Fibroblast of lung (primary cell): ENCODE results near the gene CEP70. TPM values are rescaled to one million over a fixed set of nuclear protein-coding genes. Genes with fewer than 3 reads are reported as not detected.

Experiments
- DNase-seq, 2 donors: peaks; one replicate each; pipeline versions ENCODE4 v3.0.0 to v3.0.0-alpha.2; 2010; ENCODE audit warnings: low read depth in 2 of 2
- H2AFZ ChIP-seq: 2 replicates; pipeline ENCODE4 v1.5.1; 2012; ENCODE audit warnings: low read length, control low read depth, inconsistent platforms
- H3K27ac ChIP-seq: 2 replicates; pipeline ENCODE4 v1.5.1; 2011; ENCODE audit warnings: low read length, control low read depth; ENCODE audit not compliant: insufficient read depth
- H3K27me3 ChIP-seq: 2 replicates; pipeline ENCODE4 v1.5.1; 2011; ENCODE audit warnings: mild to moderate bottlenecking, low read length; ENCODE audit not compliant: control insufficient read depth, insufficient read depth
- H3K36me3 ChIP-seq: 2 replicates; pipeline ENCODE4 v1.5.1; 2011; ENCODE audit warnings: low read length; ENCODE audit not compliant: control insufficient read depth, insufficient read depth
- H3K4me1 ChIP-seq: 2 replicates; pipeline ENCODE4 v1.5.1; 2011; ENCODE audit warnings: low read length; ENCODE audit not compliant: control insufficient read depth, insufficient read depth; ENCODE audit errors: extremely low read depth
- H3K4me2 ChIP-seq: 2 replicates; pipeline ENCODE4 v1.5.1; 2011; ENCODE audit warnings: low read length, control low read depth; ENCODE audit not compliant: insufficient read depth; ENCODE audit errors: extremely low read depth
- H3K4me3 ChIP-seq, 4 experiments: fragments of 200-600 bp in 1 of 4; sonication (generic) in 1 of 4; replicated peaks in 1 of 4; 2 replicates each; pipeline ENCODE4 v1.5.1; 2011 to 2016; ENCODE audit warnings: low read length in 4 of 4, low read depth in 3 of 4, mild to moderate bottlenecking in 3 of 4, control low read depth in 2 of 4, inconsistent platforms in 1 of 4, mixed read lengths in 1 of 4; ENCODE audit not compliant: insufficient read depth in 1 of 4; ENCODE audit errors: control extremely low read depth in 1 of 4
- H3K79me2 ChIP-seq: 2 replicates; pipeline ENCODE4 v1.5.1; 2012; ENCODE audit warnings: mild to moderate bottlenecking, low read length, inconsistent platforms; ENCODE audit not compliant: control insufficient read depth, insufficient read depth
- H3K9ac ChIP-seq: 2 replicates; pipeline ENCODE4 v1.5.1; 2011; ENCODE audit warnings: mild to moderate bottlenecking, low read length, control low read depth; ENCODE audit not compliant: insufficient read depth
- H3K9me3 ChIP-seq: 2 replicates; pipeline ENCODE4 v1.5.1; 2012; ENCODE audit warnings: low read depth, low read length; ENCODE audit not compliant: control insufficient read depth, insufficient read depth
- H4K20me1 ChIP-seq: 2 replicates; pipeline ENCODE4 v1.5.1; 2011; ENCODE audit warnings: low read length; ENCODE audit not compliant: control insufficient read depth, insufficient read depth; ENCODE audit errors: extremely low read depth
- CTCF ChIP-seq, 2 donors: IDR thresholded peaks in 1 of 2; conservative IDR thresholded peaks in 1 of 2; 1 replicate in 1 of 2; 2 replicates in 1 of 2; pipeline ENCODE4 v1.5.1; 2011 to 2012; ENCODE audit warnings: low read length in 2 of 2, control low read depth in 1 of 2, inconsistent platforms in 1 of 2, low read depth in 1 of 2, mild to moderate bottlenecking in 1 of 2
- EZH2 ChIP-seq: IDR thresholded peaks from 2 replicates; pipeline ENCODE4 v1.5.1; 2012; ENCODE audit warnings: low read length, control low read depth, mild to moderate bottlenecking; ENCODE audit errors: missing control alignments
- polyA plus RNA-seq, 2 donors: library from polyadenylated mRNA; depleted of rRNA in 1 of 2; stranded (reverse) in 1 of 2; unstranded in 1 of 2; fragments of >200 nt; gene quantifications; 2 replicates each; pipeline ENCODE4 v1.2.1, GENCODE V29; 2011 to 2012; ENCODE audit warnings: missing spikeins in 1 of 2
- total RNA-seq: library from RNA; depleted of rRNA; stranded (reverse); fragments of >200 nt; gene quantifications from 2 replicates; pipeline ENCODE4 v1.2.1, GENCODE V29; 2014

Gene CEP70
- total and polyA plus RNA-seq, 2 donors (not counting 1 experiment from before 2014, with no cell fraction given), result 11.0 to 47.9 TPM

GRCh38 chr3:138459619-138460535, 134.2 kb downstream of the CEP70 start:
- no peak for DNase-seq
- Histone ChIP-seq H3K36me3 (no peaks in the 10 kb centered on the region), H3K4me3 (no peak overlapping the region), H2AFZ (no peak overlapping the region), H3K79me2 (no peaks in the 10 kb centered on the region), H3K4me1 (no peaks in the 10 kb centered on the region), H3K27ac (no peak overlapping the region), H3K9ac (no peak overlapping the region), H3K4me2 (no peak overlapping the region), H3K9me3 (no peaks in the 10 kb centered on the region), H3K27me3 (peaks cover 7% of the 10 kb centered on the region), H4K20me1 (no peaks in the 10 kb centered on the region)
- no peak for TF ChIP-seq EZH2
- no peak for TF ChIP-seq CTCF (conservative IDR thresholded peaks at IDR 0.05 in 1 of 2, IDR thresholded peaks at IDR 0.05 in 1 of 2; ENCODE audit: low read depth in 1 of 2, low read length in 2 of 2)

DNA sequence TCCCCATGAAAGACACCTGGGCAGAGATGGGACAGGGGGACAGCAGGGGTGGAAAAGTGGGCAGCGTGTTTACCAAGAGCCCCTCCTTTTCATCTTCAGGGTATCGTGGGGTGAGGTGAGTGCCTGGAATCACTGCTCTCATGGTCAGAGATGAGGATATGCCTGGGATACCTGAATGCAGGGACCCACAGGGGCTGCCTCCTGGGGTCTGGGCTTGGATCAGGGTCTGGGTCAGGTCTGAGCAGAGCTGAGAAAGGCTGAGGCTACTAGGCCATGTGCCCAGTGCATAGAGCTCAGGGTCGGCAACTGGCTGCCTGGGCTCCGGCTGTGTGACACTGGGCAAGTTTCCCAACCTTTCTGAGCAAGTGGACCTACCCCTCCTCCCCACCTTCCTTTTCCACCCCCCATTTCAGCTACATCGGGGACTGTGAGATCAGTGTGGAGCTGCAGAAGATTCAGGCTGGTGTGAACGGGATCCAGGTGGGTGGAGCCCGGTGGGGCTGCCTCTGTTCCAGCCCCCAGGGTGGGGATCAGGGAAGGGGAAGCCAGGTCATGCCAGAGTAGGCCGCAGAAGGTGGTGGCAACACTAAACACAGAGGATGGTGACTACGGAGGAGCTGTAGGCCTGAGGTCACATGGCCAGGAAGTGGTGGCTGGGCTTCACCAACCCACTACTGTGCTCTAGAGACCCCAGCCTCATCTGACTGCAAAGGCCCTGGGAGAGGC, 135.1 kb downstream of the CEP70 start:
- Histone ChIP-seq H3K79me2 (no peaks in the 10 kb centered on the region), H3K27ac (no peak overlapping the region), H3K4me1 (no peaks in the 10 kb centered on the region), H3K36me3 (no peaks in the 10 kb centered on the region), H3K27me3 (peaks cover 7% of the 10 kb centered on the region), H3K9ac (no peak overlapping the region), H2AFZ (no peak overlapping the region), H3K9me3 (no peaks in the 10 kb centered on the region), H3K4me2 (no peak overlapping the region), H3K4me3 (no peak overlapping the region), H4K20me1 (no peaks in the 10 kb centered on the region)
- no peak for DNase-seq
- no peak for TF ChIP-seq CTCF (conservative IDR thresholded peaks at IDR 0.05 in 1 of 2, IDR thresholded peaks at IDR 0.05 in 1 of 2; ENCODE audit: low read depth in 1 of 2, low read length in 2 of 2)
- TF ChIP-seq EZH2, result no peak
